B cell (primary cell): ENCODE results near the gene ZNF81. TPM values are rescaled to one million over a fixed set of nuclear protein-coding genes. Genes with fewer than 3 reads are reported as not detected.
"Not testable (repeated sequence)": the region's sequence is repeated elsewhere in the genome, so short reads cannot be mapped to it uniquely, and the experiment has no call there.

Experiments used
- ATAC-seq: fragments of 200-7000 bp; cut with Tn5 transposase; one replicate; pipeline ENCODE4 v1.10.0; 2021; ENCODE audit warnings: low read depth, mild to moderate bottlenecking, moderate number of reproducible peaks, moderate library complexity
- CTCF ChIA-PET: fragments of 350-600 bp; sonication (Branson Sonifier 250); formaldehyde crosslinking; loops from one replicate; lab custom pipeline; 2021; ENCODE audit warnings: antibody characterized with exemption, inconsistent platforms; lab: Charles Lee
- POLR2A ChIA-PET: fragments of 350-600 bp; sonication (Branson Sonifier 250); formaldehyde crosslinking; loops from one replicate; lab custom pipeline; 2021; ENCODE audit warnings: antibody characterized with exemption; lab: Charles Lee
- DNase-seq: peaks from one replicate; pipeline ENCODE4 v3.0.0; 2013
- H2AFZ ChIP-seq: 2 replicates; pipeline ENCODE4 v1.6.1; 2012; ENCODE audit warnings: mild to moderate bottlenecking, low read depth, low read length; ENCODE audit not compliant: insufficient read depth, poor library complexity, severe bottlenecking
- H3K27ac ChIP-seq, 2 donors: 1 replicate in 1 of 2; 2 replicates in 1 of 2; pipeline ENCODE4 v1.5.1; 2012 to 2013; ENCODE audit warnings: low read length in 2 of 2, mild to moderate bottlenecking in 2 of 2, moderate library complexity in 1 of 2
- H3K27me3 ChIP-seq, 4 experiments: fragments of 200-600 bp in 1 of 4; sonication (generic) in 1 of 4; replicated peaks in 1 of 4; 1 replicate in 2 of 4; 2 replicates in 2 of 4; pipeline versions ENCODE4 v1.6.1 to v1.7.0; 2013 to 2016; ENCODE audit warnings: low read length in 3 of 4, mild to moderate bottlenecking in 2 of 4, mixed read lengths in 1 of 4, moderate library complexity in 1 of 4; ENCODE audit not compliant: insufficient read depth in 4 of 4, control insufficient read depth in 3 of 4; ENCODE audit errors: control extremely low read depth in 1 of 4
- H3K36me3 ChIP-seq, 2 experiments: replicated peaks in 1 of 2; 1 replicate in 1 of 2; 2 replicates in 1 of 2; pipeline versions ENCODE4 v1.6.1 to v1.7.1; 2013; ENCODE audit warnings: low read length in 1 of 2; ENCODE audit not compliant: insufficient read depth in 2 of 2, control insufficient read depth in 1 of 2; ENCODE audit errors: control extremely low read depth in 1 of 2, extremely low read depth in 1 of 2
- H3K4me1 ChIP-seq, 2 donors: fragments of 200-600 bp in 1 of 2; sonication (generic) in 1 of 2; 1 replicate in 1 of 2; 2 replicates in 1 of 2; pipeline versions ENCODE4 v1.5.1 to v1.6.1; 2013 to 2017; ENCODE audit warnings: low read length in 2 of 2; ENCODE audit not compliant: control insufficient read depth in 2 of 2, insufficient read depth in 2 of 2
- H3K4me2 ChIP-seq: replicated peaks from 2 replicates; pipeline ENCODE3; 2012; ENCODE audit warnings: mild to moderate bottlenecking, low read depth, low read length; ENCODE audit not compliant: poor library complexity, severe bottlenecking
- H3K4me3 ChIP-seq, 5 experiments: fragments of 200-600 bp in 1 of 5; sonication (generic) in 1 of 5; 1 replicate in 3 of 5; 2 replicates in 2 of 5; pipeline versions ENCODE4 v1.5.1 to v1.7.0; 2011 to 2016; ENCODE audit warnings: low read length in 4 of 5, mild to moderate bottlenecking in 4 of 5, low read depth in 2 of 5, control low read depth in 1 of 5, moderate library complexity in 1 of 5; ENCODE audit not compliant: insufficient read depth in 1 of 5; ENCODE audit errors: control extremely low read depth in 1 of 5, extremely low read depth in 1 of 5
- H3K79me2 ChIP-seq: fragments of 200-600 bp; sonication (generic); one replicate; pipeline ENCODE4 v1.6.0; 2016; ENCODE audit warnings: low read length; ENCODE audit not compliant: control insufficient read depth, insufficient read depth
- H3K9ac ChIP-seq: fragments of 200-600 bp; sonication (generic); 2 replicates; pipeline ENCODE4 v1.6.1; 2017; ENCODE audit warnings: mild to moderate bottlenecking, low read length, moderate library complexity
- H3K9me3 ChIP-seq, 3 donors: one replicate each; pipeline versions ENCODE4 v1.6.1 to v1.7.1; 2013; ENCODE audit warnings: low read length in 2 of 3; ENCODE audit not compliant: control insufficient read depth in 2 of 3, insufficient read depth in 1 of 3; ENCODE audit errors: control extremely low read depth in 1 of 3
- H4K20me1 ChIP-seq: 2 replicates; pipeline ENCODE4 v1.6.0; 2012; ENCODE audit warnings: mild to moderate bottlenecking, low read length; ENCODE audit not compliant: insufficient read depth, control insufficient read depth, poor library complexity, severe bottlenecking
- H3K27ac Mint-ChIP-seq: one replicate; pipeline ENCODE4 v1.8.0; 2021; ENCODE audit warnings: mixed read lengths
- H3K27me3 Mint-ChIP-seq: one replicate; pipeline ENCODE4 v1.8.0; 2021; ENCODE audit warnings: mixed read lengths
- H3K4me1 Mint-ChIP-seq: one replicate; pipeline ENCODE4 v1.8.0; 2021; ENCODE audit warnings: mixed read lengths
- H3K4me3 Mint-ChIP-seq: one replicate; pipeline ENCODE4 v1.8.0; 2021; ENCODE audit warnings: mixed read lengths
- H3K9me3 Mint-ChIP-seq: one replicate; pipeline ENCODE4 v1.8.0; 2022; ENCODE audit warnings: mixed read lengths; ENCODE audit not compliant: insufficient read depth
- WGBS: methylation state at CpG from one replicate; pipeline ENCODE4 v1.1.5; 2013; ENCODE audit warnings: missing lambda C conversion rate; ENCODE audit not compliant: insufficient coverage; 5-methylcytosine and 5-hydroxymethylcytosine counted together
- intact Hi-C: fragments of 100-400 bp; cut with micrococcal nuclease; formaldehyde crosslinking; loops from one replicate; pipeline ENCODE4 v1.10.0; 2022
- polyA plus RNA-seq: library from polyadenylated mRNA; depleted of rRNA; stranded (reverse); fragments of >200 nt; gene quantifications from 2 replicates; pipeline ENCODE4 v1.2.3, GENCODE V29; 2012
- total RNA-seq, 2 donors: library from RNA; stranded (reverse); fragments of 120-200 nt in 1 of 2; gene quantifications; 1 replicate in 1 of 2; 2 replicates in 1 of 2; pipeline versions ENCODE4 v1.2.3 to v1.2.4, GENCODE V29; 2013 to 2022

ZNF81 gene
- total and polyA plus RNA-seq, 2 donors (not counting 1 experiment from before 2014, with no cell fraction given) = 3.5 to 17.7 TPM

- H3K4me3 ChIP-seq, DNase-seq, H3K27me3 Mint-ChIP-seq, intact Hi-C loops, H4K20me1 ChIP-seq, H3K9ac ChIP-seq, CTCF ChIA-PET, H3K27ac ChIP-seq, H3K9me3 Mint-ChIP-seq, H3K27me3 ChIP-seq, H3K4me2 ChIP-seq, H3K79me2 ChIP-seq, H3K27ac Mint-ChIP-seq, H3K4me3 Mint-ChIP-seq, H3K36me3 ChIP-seq, ATAC-seq, H2AFZ ChIP-seq, POLR2A ChIA-PET, H3K9me3 ChIP-seq, H3K4me1 ChIP-seq: not testable (repeated sequence)
- 90% methylated on average over 2 of the region's 14 CpGs for WGBS
- H3K4me1 Mint-ChIP-seq = peaks cover 12% of the 10 kb centered on the region
These were observed 128.8 kb downstream of the ZNF81 start for GRCh38 chrX:47965526-47965925.

Other genes starting within 250 kb of the ZNF81 start
- gene SYN1, start 217.0 kb upstream of the ZNF81 start, total RNA-seq = not detected in 2 replicates
- not detected in 2 replicates for gene SYN1, start 217.0 kb upstream of the ZNF81 start, polyA plus RNA-seq
- 0.59 and 2.0 TPM in 2 replicates for gene CFP, start 207.0 kb upstream of the ZNF81 start, total RNA-seq
- 3.0 and 3.8 TPM in 2 replicates for gene CFP, start 207.0 kb upstream of the ZNF81 start, polyA plus RNA-seq
- 20.8 and 22.7 TPM in 2 replicates for gene ELK1, start 186.3 kb upstream of the ZNF81 start, total RNA-seq
- gene ELK1, start 186.3 kb upstream of the ZNF81 start, polyA plus RNA-seq = 14.2 and 18.4 TPM in 2 replicates
- 177 and 183 TPM in 2 replicates for gene UXT, start 177.7 kb upstream of the ZNF81 start, total RNA-seq
- 169 and 238 TPM in 2 replicates for gene UXT, start 177.7 kb upstream of the ZNF81 start, polyA plus RNA-seq
- 12.6 and 13.1 TPM in 2 replicates for gene ZNF182, start 167.1 kb downstream of the ZNF81 start, total RNA-seq
- gene ZNF182, start 167.1 kb downstream of the ZNF81 start, polyA plus RNA-seq = 4.0 and 4.1 TPM in 2 replicates
- not detected in 2 replicates for gene SPACA5, start 170.1 kb downstream of the ZNF81 start, total RNA-seq
- gene SPACA5, start 170.1 kb downstream of the ZNF81 start, polyA plus RNA-seq = not detected in 2 replicates
- not detected in 2 replicates for gene ZNF630, start 234.7 kb downstream of the ZNF81 start, total RNA-seq
- gene ZNF630, start 234.7 kb downstream of the ZNF81 start, polyA plus RNA-seq = 2.7 and 2.8 TPM in 2 replicates